ENCODE measurements around the gene UBE2D2. TPM values are rescaled to one million over a fixed set of nuclear protein-coding genes. Genes with fewer than 3 reads are reported as not detected.

Gene UBE2D2
- total and polyA plus RNA-seq, 4 experiments from 2014 or later: 160 to 411 (median 255) TPM

- H3K36me3 ChIP-seq (ENCODE audit: insufficient read depth, low read length): no peaks in the 10 kb centered on the region
- intact Hi-C loops (cut with micrococcal nuclease): no loop called here
- Mint-ChIP-seq H3K4me3 (peak overlapping the region; percentile 76 to 89 (median 84)), H3K9me3 (peaks cover 0 to 2% (median 0%) of the 10 kb centered on the region in 8 donors), H3K4me1 (peaks cover 12 to 61% (median 24%) of the 10 kb centered on the region in 4 donors), H3K27me3 (peaks cover 38 to 54% of the 10 kb centered on the region in 2 donors), H3K36me3 (no peaks in the 10 kb centered on the region), H3K27ac (peak overlapping the region in 2 of 7 donors; percentile 8 to 74)
- H3K27ac ChIP-seq (ENCODE audit: low read depth, low read length): no peak overlapping the region
- H3K4me3 ChIP-seq (ENCODE audit: low read length in 2 of 2): peak overlapping the region in 1 of 2 donors; percentile 27
- DNase-seq: no peak
- POLR2A ChIA-PET (ENCODE audit: partially characterized antibody): no interaction called here
- CTCF ChIA-PET (ENCODE audit: partially characterized antibody): interaction anchor here (0.7 to 1.9 kb wide), 5 partner anchors 11 to 125 kb away, joined by 3 to 7 read pairs (median 3); no protein-coding TSS in a partner anchor
- peaks cover 37% of the 10 kb centered on the region for H3K4me1 ChIP-seq (ENCODE audit: insufficient read depth, low read length)
- H3K27me3 ChIP-seq (ENCODE audit: insufficient read depth, low read length): peaks cover 41% of the 10 kb centered on the region
- no peaks in the 10 kb centered on the region for H3K9me3 ChIP-seq (ENCODE audit: control insufficient read depth in 1 of 2, low read length in 2 of 2)
These were observed 89.0 kb downstream of the UBE2D2 start for GRCh38 chr5:139650031-139650688.

GRCh38 chr5:139650689-139651042 lies 89.5 kb downstream of the UBE2D2 start:
- Histone ChIP-seq H3K4me3 (ENCODE audit: low read length in 2 of 2) (no peak overlapping the region), H3K27me3 (ENCODE audit: insufficient read depth, low read length) (peaks cover 41% of the 10 kb centered on the region), H3K27ac (ENCODE audit: low read depth, low read length) (no peak overlapping the region), H3K4me1 (ENCODE audit: insufficient read depth, low read length) (peaks cover 37% of the 10 kb centered on the region), H3K36me3 (ENCODE audit: insufficient read depth, low read length) (no peaks in the 10 kb centered on the region), H3K9me3 (ENCODE audit: control insufficient read depth in 1 of 2, low read length in 2 of 2) (no peaks in the 10 kb centered on the region)
- Mint-ChIP-seq H3K9me3 (peaks cover 0 to 2% (median 0%) of the 10 kb centered on the region in 8 donors), H3K36me3 (no peaks in the 10 kb centered on the region), H3K4me1 (peaks cover 12 to 57% (median 24%) of the 10 kb centered on the region in 4 donors), H3K27ac (no peak overlapping the region), H3K4me3 (peak overlapping the region in 5 of 8 donors; percentile 32 to 66 (median 43)), H3K27me3 (peaks cover 38 to 51% of the 10 kb centered on the region in 2 donors)
- no peak for DNase-seq
- CTCF ChIA-PET (ENCODE audit: partially characterized antibody): interaction anchor here (0.7 to 1.9 kb wide), 5 partner anchors 12 to 124 kb away, joined by 3 to 7 read pairs (median 3); no protein-coding TSS in a partner anchor
- intact Hi-C loops (cut with micrococcal nuclease): no loop called here
- POLR2A ChIA-PET (ENCODE audit: partially characterized antibody): no interaction called here

GRCh38 chr5:139651043-139651834 lies 90.1 kb downstream of the UBE2D2 start:
- H3K27ac ChIP-seq (ENCODE audit: low read depth, low read length): no peak overlapping the region
- Mint-ChIP-seq H3K27me3 (peaks cover 36 to 51% of the 10 kb centered on the region in 2 donors), H3K4me3 (peak overlapping the region in 4 of 8 donors; percentile 3 to 45 (median 20)), H3K4me1 (peaks cover 12 to 52% (median 24%) of the 10 kb centered on the region in 4 donors), H3K36me3 (no peaks in the 10 kb centered on the region), H3K27ac (peak overlapping the region in 1 of 7 donors; percentile 1), H3K9me3 (peaks cover 0 to 2% (median 0%) of the 10 kb centered on the region in 8 donors)
- H3K9me3 ChIP-seq (ENCODE audit: control insufficient read depth in 1 of 2, low read length in 2 of 2): no peaks in the 10 kb centered on the region
- H3K4me3 ChIP-seq (ENCODE audit: low read length in 2 of 2): no peak overlapping the region
- no peak for DNase-seq
- CTCF ChIA-PET (ENCODE audit: partially characterized antibody): interaction anchor here (1.7 to 1.9 kb wide), 2 partner anchors 12 to 17 kb away, joined by 3 to 7 read pairs; no protein-coding TSS in a partner anchor
- peaks cover 41% of the 10 kb centered on the region for H3K27me3 ChIP-seq (ENCODE audit: insufficient read depth, low read length)
- intact Hi-C loops (cut with micrococcal nuclease): no loop called here
- H3K36me3 ChIP-seq (ENCODE audit: insufficient read depth, low read length): no peaks in the 10 kb centered on the region
- peaks cover 37% of the 10 kb centered on the region for H3K4me1 ChIP-seq (ENCODE audit: insufficient read depth, low read length)
- POLR2A ChIA-PET (ENCODE audit: partially characterized antibody): no interaction called here

- Mint-ChIP-seq H3K27ac (peak overlapping the region in 3 of 7 donors; percentile 1 to 22 (median 2)), H3K4me1 (peaks cover 10 to 43% (median 19%) of the 10 kb centered on the region in 4 donors), H3K9me3 (peaks cover 0 to 2% (median 0%) of the 10 kb centered on the region in 8 donors), H3K27me3 (peaks cover 30 to 43% of the 10 kb centered on the region in 2 donors), H3K4me3 (peak overlapping the region in 2 of 8 donors; percentile 0 to 3), H3K36me3 (no peaks in the 10 kb centered on the region)
- Histone ChIP-seq H3K4me1 (ENCODE audit: insufficient read depth, low read length) (peaks cover 36% of the 10 kb centered on the region), H3K27ac (ENCODE audit: low read depth, low read length) (no peak overlapping the region), H3K4me3 (ENCODE audit: low read length in 2 of 2) (no peak overlapping the region), H3K36me3 (ENCODE audit: insufficient read depth, low read length) (no peaks in the 10 kb centered on the region), H3K27me3 (ENCODE audit: insufficient read depth, low read length) (peaks cover 37% of the 10 kb centered on the region), H3K9me3 (ENCODE audit: control insufficient read depth in 1 of 2, low read length in 2 of 2) (no peaks in the 10 kb centered on the region)
- DNase-seq: peak in 2 of 5 donors; percentile 41 to 70
- intact Hi-C loops (cut with micrococcal nuclease): no loop called here
- ChIA-PET CTCF (ENCODE audit: partially characterized antibody) (interaction anchor here (1.7 kb wide), 1 partner anchor 13 kb away, joined by 3 read pairs; no protein-coding TSS in a partner anchor), POLR2A (ENCODE audit: partially characterized antibody) (no interaction called here)
These were observed 91.0 kb downstream of the UBE2D2 start for GRCh38 chr5:139651853-139652787.

GRCh38 chr5:139652788-139653241 lies 91.7 kb downstream of the UBE2D2 start:
- Mint-ChIP-seq H3K4me1 (peaks cover 10 to 36% (median 16%) of the 10 kb centered on the region in 4 donors), H3K4me3 (peak overlapping the region in 1 of 8 donors; percentile 37), H3K27me3 (peaks cover 33 to 40% of the 10 kb centered on the region in 2 donors), H3K36me3 (no peaks in the 10 kb centered on the region), H3K9me3 (peaks cover 0 to 2% (median 0%) of the 10 kb centered on the region in 8 donors), H3K27ac (peak overlapping the region in 2 of 7 donors; percentile 1 to 2)
- Histone ChIP-seq H3K4me3 (ENCODE audit: low read length in 2 of 2) (no peak overlapping the region), H3K4me1 (ENCODE audit: insufficient read depth, low read length) (peaks cover 30% of the 10 kb centered on the region), H3K27me3 (ENCODE audit: insufficient read depth, low read length) (peaks cover 30% of the 10 kb centered on the region), H3K27ac (ENCODE audit: low read depth, low read length) (no peak overlapping the region), H3K9me3 (ENCODE audit: control insufficient read depth in 1 of 2, low read length in 2 of 2) (no peaks in the 10 kb centered on the region), H3K36me3 (ENCODE audit: insufficient read depth, low read length) (no peaks in the 10 kb centered on the region)
- intact Hi-C loops (cut with micrococcal nuclease): no loop called here
- CTCF ChIA-PET (ENCODE audit: partially characterized antibody): no interaction called here
- DNase-seq: no peak
- POLR2A ChIA-PET (ENCODE audit: partially characterized antibody): no interaction called here

GRCh38 chr5:139653616-139654015 lies 92.5 kb downstream of the UBE2D2 start:
- CTCF ChIA-PET (ENCODE audit: partially characterized antibody): no interaction called here
- H3K36me3 ChIP-seq (ENCODE audit: insufficient read depth, low read length): no peaks in the 10 kb centered on the region
- Mint-ChIP-seq H3K4me1 (peaks cover 10 to 36% (median 16%) of the 10 kb centered on the region in 4 donors), H3K4me3 (peak overlapping the region in 1 of 8 donors; percentile 49), H3K27ac (no peak overlapping the region), H3K36me3 (no peaks in the 10 kb centered on the region), H3K27me3 (peaks cover 33 to 39% of the 10 kb centered on the region in 2 donors), H3K9me3 (peaks cover 0 to 2% (median 0%) of the 10 kb centered on the region in 8 donors)
- peaks cover 29% of the 10 kb centered on the region for H3K27me3 ChIP-seq (ENCODE audit: insufficient read depth, low read length)
- H3K4me3 ChIP-seq (ENCODE audit: low read length in 2 of 2): no peak overlapping the region
- POLR2A ChIA-PET (ENCODE audit: partially characterized antibody): interaction anchor here (1.4 kb wide), 1 partner anchor 12 kb away, joined by 3 read pairs; no protein-coding TSS in a partner anchor
- peaks cover 28% of the 10 kb centered on the region for H3K4me1 ChIP-seq (ENCODE audit: insufficient read depth, low read length)
- DNase-seq: no peak
- intact Hi-C loops (cut with micrococcal nuclease): no loop called here
- no peaks in the 10 kb centered on the region for H3K9me3 ChIP-seq (ENCODE audit: control insufficient read depth in 1 of 2, low read length in 2 of 2)
- no peak overlapping the region for H3K27ac ChIP-seq (ENCODE audit: low read depth, low read length)

Measured in CD4-positive, alpha-beta memory T cell (primary cell).